GM19240 (cell line): ENCODE results near the gene PARN.
A peak's percentile ranks its signal among the peaks of the same experiment; 100 is the strongest.
"Not testable (repeated sequence)": the region's sequence is repeated elsewhere in the genome, so short reads cannot be mapped to it uniquely, and the experiment has no call there.

ENCODE experiments used
- DNase-seq: peaks from one replicate; pipeline ENCODE4 v3.0.0; 2011; ENCODE audit warnings: low spot score; ENCODE audit not compliant: insufficient read length

The PARN gene, protein sequence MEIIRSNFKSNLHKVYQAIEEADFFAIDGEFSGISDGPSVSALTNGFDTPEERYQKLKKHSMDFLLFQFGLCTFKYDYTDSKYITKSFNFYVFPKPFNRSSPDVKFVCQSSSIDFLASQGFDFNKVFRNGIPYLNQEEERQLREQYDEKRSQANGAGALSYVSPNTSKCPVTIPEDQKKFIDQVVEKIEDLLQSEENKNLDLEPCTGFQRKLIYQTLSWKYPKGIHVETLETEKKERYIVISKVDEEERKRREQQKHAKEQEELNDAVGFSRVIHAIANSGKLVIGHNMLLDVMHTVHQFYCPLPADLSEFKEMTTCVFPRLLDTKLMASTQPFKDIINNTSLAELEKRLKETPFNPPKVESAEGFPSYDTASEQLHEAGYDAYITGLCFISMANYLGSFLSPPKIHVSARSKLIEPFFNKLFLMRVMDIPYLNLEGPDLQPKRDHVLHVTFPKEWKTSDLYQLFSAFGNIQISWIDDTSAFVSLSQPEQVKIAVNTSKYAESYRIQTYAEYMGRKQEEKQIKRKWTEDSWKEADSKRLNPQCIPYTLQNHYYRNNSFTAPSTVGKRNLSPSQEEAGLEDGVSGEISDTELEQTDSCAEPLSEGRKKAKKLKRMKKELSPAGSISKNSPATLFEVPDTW

DNA sequence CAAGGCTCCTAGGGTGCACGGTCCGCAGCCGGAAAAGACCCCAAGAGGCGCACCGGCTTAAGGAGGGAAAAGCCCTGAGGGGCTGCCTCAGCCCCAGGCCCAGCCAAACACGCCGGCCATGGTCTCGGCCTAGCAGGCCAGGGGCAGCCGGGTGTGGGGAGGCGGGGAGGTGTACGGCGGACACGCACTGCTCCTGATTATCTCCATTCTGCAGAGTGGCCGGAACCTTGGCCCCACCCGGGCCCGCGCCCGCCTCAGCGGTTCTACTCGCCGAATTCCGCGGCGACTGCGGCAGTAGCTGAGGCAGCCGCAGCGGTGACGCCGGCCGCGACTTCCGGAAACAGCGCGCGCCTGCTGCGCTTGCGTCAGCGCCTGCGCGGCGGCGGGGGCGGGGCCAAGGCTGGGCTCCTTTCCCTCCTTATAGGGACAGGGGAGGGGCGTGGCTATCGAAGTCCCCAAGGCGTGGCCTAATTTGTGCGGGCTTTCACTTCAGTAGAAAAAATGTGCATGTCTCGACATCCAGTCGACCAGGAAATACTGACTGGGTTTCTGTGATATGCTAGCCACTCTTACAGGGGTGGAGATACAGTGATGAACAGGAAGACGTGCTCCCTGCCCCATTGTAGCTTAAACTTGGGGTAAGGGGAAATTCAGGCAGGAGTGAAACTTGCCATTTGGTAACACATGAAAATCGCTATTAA, at the start of gene PARN:
PARN (minus strand) TSS at position 342 of the 701 bp plus-strand sequence; CDS start at position 207, 135 bp downstream.
- peak; percentile 82 for DNase-seq

- DNase-seq = no peak
Measured at GRCh38 chr16:14678748-14679497, 48.9 kb upstream of the PARN start.

- no peak for DNase-seq
Measured at GRCh38 chr16:14677627-14678026, 47.6 kb upstream of the PARN start.

- no peak for DNase-seq
Measured at GRCh38 chr16:14676633-14677032, 46.6 kb upstream of the PARN start.

GRCh38 chr16:14672403-14672971, 42.4 kb upstream of the PARN start:
- DNase-seq = peak; percentile 66

GRCh38 chr16:14669776-14670175, 39.7 kb upstream of the PARN start:
- DNase-seq = no peak

DNA sequence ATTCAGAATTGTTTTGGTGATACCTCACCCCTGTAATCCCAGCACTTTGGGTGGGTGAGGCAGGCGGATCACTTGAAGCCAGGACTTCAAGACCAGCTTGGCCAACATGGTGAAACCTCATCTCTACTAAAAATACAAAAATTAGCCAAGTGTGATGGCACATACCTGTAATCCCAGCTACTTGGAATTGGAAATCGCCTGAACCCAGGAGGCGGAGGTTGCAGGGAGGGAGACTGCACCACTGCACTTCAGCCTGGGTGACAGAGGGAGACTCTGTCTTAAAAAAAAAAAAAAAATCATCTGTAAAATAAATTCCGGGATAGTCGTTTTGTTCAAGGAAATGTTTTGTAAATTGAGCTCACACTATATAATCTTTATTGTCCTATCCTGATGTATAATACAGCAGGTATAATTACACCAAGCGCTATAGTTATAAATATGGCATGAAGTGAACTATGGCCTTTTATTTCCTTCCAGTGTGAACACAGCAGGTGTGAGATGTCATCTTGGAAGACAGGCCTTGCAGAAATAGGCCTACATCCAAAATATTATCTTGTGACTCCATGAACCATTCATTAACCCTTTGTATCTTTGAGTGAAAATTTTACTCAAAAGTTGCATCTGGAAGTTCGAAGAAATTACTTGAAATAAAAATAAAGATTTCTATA, 38.6 kb upstream of the PARN start:
- DNase-seq = no peak

- no peak for DNase-seq
Measured at GRCh38 chr16:14667347-14668266, 37.5 kb upstream of the PARN start.

GRCh38 chr16:14658063-14658462, 28.0 kb upstream of the PARN start:
- peak; percentile 27 for DNase-seq

GRCh38 chr16:14652726-14653125, 22.7 kb upstream of the PARN start:
- no peak for DNase-seq

DNA sequence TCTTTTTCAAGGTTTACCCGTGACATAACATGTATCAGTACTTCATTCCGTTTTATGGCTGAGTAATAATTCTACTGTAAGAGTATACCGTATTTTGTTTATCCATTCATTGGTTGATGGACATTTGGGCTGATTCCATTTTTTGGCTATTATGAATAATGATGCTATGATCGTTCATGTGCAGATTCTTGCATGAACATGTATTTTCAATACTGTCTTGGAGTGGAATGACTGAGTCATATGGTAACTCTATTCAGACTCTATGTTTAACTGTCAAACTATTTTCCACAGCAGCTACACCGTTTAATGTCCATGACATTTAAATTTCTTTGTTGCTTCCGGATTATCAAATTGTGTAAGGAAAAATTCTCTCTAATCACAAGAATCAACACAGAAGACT, 20.6 kb upstream of the PARN start:
- DNase-seq = no peak

DNA sequence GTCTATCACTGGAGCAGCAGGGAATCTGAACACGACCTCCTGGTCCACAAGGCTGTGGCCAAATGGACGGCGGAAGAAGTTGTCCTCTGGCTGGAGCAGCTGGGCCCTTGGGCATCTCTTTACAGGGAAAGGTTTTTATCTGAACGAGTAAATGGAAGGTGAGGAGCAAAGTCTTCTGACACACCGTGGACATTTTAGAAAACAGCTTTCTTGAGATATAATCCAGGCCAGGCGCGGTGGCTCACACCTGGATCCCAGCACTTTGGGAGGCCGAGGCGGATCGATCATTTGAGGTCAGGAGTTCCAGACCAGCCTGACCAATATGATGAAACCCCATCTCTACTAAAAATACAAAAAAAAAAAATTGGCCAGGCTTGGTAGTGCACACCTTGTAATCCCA, 19.8 kb upstream of the PARN start:
- no peak for DNase-seq

GRCh38 chr16:14641926-14642325, 11.9 kb upstream of the PARN start:
- DNase-seq = no peak

DNA sequence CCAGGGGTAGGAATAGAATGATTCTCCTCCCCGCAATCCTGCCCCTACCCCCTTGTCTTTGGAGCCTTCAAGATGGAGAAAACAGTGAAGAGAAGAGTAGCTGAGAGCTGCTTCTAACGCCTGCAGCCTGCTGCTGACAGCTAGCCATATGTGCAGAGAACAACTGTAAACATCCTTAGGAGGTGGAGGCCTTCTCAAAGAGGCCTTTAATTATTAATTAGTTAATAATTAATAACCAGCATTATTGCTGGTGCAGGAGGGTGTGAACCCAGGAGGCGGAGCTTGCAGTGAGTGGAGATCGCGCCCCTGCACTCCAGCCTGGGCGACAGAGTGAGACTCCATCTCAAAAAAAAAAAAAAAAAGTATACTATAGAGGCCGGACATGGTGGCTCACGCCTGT, 11.1 kb upstream of the PARN start:
- no peak for DNase-seq

DNA sequence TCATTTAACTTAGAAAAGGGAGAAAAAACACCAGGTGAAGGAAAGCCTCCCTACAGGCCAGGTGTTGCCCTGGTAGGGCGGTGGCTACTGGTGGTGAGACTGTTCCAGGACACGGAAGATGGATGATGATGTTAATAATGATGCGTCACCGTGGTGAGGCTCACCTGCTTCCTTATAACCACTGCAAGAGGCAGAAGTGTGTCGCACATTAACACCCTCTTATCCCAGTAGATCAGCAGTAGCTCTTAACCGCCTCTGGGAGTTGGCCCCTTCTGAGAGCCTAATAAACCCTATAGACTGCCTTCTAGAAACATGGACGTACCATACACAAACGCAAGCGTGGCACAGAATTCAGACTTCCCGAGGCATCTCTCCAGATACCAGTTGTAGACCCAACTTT, 10.5 kb upstream of the PARN start:
- no peak for DNase-seq

DNA sequence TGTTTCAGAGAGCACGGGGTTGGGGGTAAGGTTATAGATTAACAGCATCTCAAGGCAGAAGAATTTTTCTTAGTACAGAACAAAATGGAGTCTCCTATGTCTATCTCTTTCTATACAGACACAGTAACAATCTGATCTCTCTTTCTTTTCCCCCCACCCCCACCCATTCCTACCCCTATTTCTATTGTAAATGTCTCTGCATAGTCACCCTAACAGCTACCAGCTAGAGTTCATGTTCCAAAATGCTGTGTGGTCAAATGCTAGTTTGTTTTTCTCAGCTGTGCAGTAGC, 6.8 kb upstream of the PARN start:
- not testable (repeated sequence) for DNase-seq

DNA sequence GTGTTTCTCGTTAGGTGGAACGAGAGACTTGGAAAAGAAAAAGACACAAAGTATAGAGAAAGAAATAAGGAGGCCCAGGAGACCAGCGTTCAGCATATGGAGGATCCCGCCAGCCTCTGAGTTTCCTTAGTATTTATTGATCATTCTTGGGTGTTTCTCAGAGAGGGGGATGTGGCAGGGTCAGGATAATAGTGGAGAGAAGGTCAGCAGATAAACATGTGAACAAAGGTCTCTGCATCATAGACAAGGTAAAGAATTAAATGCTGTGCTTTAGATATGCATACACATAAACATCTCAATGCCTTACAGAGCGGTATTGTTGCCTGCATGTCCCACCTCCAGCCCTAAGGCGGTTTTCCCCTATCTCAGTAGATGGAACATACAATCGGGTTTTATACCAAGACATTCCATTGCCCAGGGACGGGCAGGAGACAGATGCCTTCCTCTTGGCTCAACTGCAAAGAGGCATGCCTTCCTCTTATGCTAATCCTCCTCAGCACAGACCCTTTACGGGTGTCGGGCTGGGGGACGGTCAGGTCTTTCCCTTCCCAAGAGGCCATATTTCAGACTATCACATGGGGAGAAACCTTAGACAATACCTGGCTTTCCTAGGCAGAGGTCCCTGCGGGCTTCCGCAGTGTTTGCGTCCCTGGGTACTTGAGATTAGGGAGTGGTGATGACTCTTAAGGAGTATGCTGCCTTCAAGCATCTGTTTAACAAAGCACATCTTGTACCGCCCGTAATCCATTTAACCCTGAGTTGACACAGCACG, 6.3 kb upstream of the PARN start:
- DNase-seq = not testable (repeated sequence)

DNA sequence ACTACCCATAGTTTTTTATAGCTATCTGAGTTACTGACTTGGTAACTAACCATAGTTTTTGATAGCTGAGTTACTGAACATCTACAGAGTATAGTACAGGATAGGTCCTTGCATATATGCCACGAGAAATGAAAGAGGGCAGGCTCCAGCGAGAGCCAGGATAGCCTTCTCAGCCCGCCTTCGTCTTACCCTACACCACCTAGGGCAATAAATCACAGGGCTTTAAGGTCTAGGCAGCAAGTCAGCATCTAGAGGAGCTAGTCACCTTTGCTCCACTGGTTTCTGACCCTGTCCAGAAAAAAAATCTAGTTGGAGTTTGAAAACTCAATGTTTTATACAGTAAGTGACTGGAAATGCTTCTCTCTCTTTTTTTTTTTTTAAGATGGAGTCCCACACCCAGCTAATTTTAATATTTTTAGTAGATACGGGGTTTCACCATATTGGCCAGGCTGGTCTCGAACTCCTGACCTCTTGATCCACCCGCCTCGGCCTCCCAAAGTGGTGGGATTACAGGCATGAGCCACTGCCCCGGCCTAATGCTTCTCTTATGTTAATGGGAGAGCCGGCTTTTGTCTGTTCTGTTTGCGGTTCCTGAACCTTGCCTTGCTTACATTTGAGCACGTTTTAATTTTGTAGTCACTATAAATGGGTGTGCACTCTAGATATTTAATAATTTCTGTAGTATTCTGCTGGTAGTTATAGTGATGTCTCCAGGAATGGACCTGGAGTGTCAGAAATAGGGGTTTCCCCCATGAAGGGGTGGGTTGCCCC, 5.5 kb upstream of the PARN start:
- DNase-seq = no peak
